Right lobe of liver (tissue), 4 donors: Measurements from ENCODE around the gene GARIN5B.

ENCODE experiments used
- POLR2A ChIP-seq: fragments of 450-650 bp; IDR thresholded peaks from one replicate; pipeline ENCODE4 v1.6.1; 2017; ENCODE audit warnings: antibody characterized with exemption, mild to moderate bottlenecking
- TF ChIP-seq, protein P1 (sequence below), 4 donors: fragments of 200-600 bp in 3 of 4; fragments of 450-650 bp in 1 of 4; IDR thresholded peaks; one replicate each; pipeline versions ENCODE4 v1.5.1 to v1.8.0; 2016 to 2022; ENCODE audit warnings: antibody characterized with exemption in 4 of 4, mild to moderate bottlenecking in 2 of 4
- donor health status: DM: no; HTN: no; CAD: no.
- donor health status: DM: no; HTN: no; CAD: no.
- donor health status: DM: no; HTN: yes; CAD: no.

DNA sequence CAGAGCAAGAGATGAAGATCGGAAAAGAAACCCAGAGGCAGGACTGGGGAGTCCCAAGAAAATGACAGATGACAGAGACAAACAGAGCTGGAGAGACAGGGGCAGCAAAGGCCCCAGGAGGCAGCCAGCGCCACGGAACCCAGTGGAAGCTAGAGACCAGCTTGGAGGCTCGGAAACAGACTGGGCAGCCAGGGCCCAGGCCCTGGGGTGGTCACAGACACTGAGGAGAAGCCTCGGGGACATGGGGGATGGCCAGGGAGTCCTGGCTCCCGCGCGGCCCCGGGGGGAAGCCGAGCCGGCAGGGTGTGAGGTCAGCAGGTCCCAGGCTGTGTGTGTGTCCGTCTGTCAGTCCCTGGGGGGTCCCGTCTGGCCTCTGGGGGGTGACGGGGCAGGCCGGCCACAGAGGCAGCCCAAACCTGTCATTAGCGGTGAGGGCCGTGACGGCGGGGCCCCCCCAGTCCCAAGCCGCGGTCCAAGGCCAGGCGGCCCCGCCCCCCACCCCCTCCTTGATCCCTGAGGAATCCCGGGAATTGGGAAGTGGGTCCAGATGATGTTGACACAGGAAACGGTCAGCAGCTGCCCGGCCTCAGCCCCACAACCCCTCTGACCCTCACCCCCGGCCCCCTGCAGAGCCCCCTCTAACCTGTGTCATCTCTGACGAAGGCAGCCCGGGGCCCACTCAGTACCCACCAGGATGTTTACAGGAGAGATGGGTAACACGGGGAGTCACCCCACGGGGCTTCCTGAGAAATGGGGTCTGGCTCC, 11.1 kb upstream of the GARIN5B start:
- TF ChIP-seq, protein P1, sequence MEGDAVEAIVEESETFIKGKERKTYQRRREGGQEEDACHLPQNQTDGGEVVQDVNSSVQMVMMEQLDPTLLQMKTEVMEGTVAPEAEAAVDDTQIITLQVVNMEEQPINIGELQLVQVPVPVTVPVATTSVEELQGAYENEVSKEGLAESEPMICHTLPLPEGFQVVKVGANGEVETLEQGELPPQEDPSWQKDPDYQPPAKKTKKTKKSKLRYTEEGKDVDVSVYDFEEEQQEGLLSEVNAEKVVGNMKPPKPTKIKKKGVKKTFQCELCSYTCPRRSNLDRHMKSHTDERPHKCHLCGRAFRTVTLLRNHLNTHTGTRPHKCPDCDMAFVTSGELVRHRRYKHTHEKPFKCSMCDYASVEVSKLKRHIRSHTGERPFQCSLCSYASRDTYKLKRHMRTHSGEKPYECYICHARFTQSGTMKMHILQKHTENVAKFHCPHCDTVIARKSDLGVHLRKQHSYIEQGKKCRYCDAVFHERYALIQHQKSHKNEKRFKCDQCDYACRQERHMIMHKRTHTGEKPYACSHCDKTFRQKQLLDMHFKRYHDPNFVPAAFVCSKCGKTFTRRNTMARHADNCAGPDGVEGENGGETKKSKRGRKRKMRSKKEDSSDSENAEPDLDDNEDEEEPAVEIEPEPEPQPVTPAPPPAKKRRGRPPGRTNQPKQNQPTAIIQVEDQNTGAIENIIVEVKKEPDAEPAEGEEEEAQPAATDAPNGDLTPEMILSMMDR (IDR thresholded peaks at IDR 0.05), result no peak
- TF ChIP-seq POLR2A, result no peak
